Activated CD8-positive, alpha-beta T cell treated with anti-CD3 and anti-CD28 coated beads for 36 hours (primary cell): Measurements from ENCODE around the gene PSMB11. TPM values are rescaled to one million over a fixed set of nuclear protein-coding genes. Genes with fewer than 3 reads are reported as not detected.
A peak's percentile ranks its signal among the peaks of the same experiment; 100 is the strongest.

Experiments used
- ATAC-seq: fragments of 200-7000 bp; cut with Tn5 transposase; one replicate; pipeline ENCODE4 v1.10.0; 2021; ENCODE audit warnings: mild to moderate bottlenecking, moderate library complexity
- CTCF ChIA-PET: fragments of 350-600 bp; sonication (Branson Sonifier 250); formaldehyde crosslinking; loops from one replicate; lab custom pipeline; 2021; ENCODE audit warnings: antibody characterized with exemption; lab: Charles Lee
- POLR2A ChIA-PET: fragments of 350-600 bp; sonication (Branson Sonifier 250); formaldehyde crosslinking; loops from one replicate; lab custom pipeline; 2021; ENCODE audit warnings: antibody characterized with exemption; lab: Charles Lee
- DNase-seq: peaks from one replicate; pipeline ENCODE4 v3.0.0-alpha.2; 2020
- H3K27ac Mint-ChIP-seq: one replicate; pipeline ENCODE4 v1.8.0; 2021; ENCODE audit warnings: mild to moderate bottlenecking, mixed read lengths
- H3K27me3 Mint-ChIP-seq: one replicate; pipeline ENCODE4 v1.8.0; 2021; ENCODE audit warnings: mixed read lengths
- H3K36me3 Mint-ChIP-seq: one replicate; pipeline ENCODE4 v1.8.0; 2021; ENCODE audit warnings: low read depth, mixed read lengths
- H3K4me1 Mint-ChIP-seq: one replicate; pipeline ENCODE4 v1.8.0; 2021; ENCODE audit warnings: low read depth, mixed read lengths
- H3K4me3 Mint-ChIP-seq: one replicate; pipeline ENCODE4 v1.8.0; 2021; ENCODE audit warnings: mild to moderate bottlenecking, moderate library complexity, mixed read lengths
- H3K9me3 Mint-ChIP-seq: one replicate; pipeline ENCODE4 v1.8.0; 2021; ENCODE audit warnings: mixed read lengths
- intact Hi-C: fragments of 100-400 bp; cut with micrococcal nuclease; formaldehyde crosslinking; loops from one replicate; pipeline ENCODE4 v1.10.0; 2022
- total RNA-seq, 2 experiments: library from RNA; stranded (reverse); gene quantifications; one replicate each; pipeline ENCODE4 v1.2.3, GENCODE V29; 2021
- TF ChIP-seq, protein P1 (sequence below): fragments of 200-600 bp; IDR thresholded peaks from one replicate; pipeline ENCODE4 v1.8.0; 2022; ENCODE audit warnings: antibody characterized with exemption, mild to moderate bottlenecking

The PSMB11 gene
- total RNA-seq, 2 experiments from 2014 or later = not detected

DNA sequence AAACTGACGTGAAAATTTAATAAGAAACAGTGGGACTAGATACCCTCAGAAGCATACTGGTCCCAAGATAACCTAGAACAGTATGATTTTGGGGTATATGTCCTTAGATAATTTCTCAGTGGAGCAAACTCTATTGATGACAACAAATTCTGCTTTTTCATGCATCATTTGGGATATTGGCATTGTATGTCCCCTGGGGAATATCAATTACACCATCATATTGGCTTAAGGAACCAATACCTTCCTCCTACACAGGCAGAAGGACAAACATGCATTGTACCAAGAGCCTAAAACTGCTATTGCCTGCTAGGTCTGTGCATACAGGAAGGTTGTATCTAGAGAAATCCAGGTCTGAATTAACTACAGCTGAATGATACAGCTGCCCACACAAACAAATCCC, 32.9 kb downstream of the PSMB11 start:
- DNase-seq (no peak), ATAC-seq (no peak)
- Mint-ChIP-seq H3K36me3 (peaks cover 41% of the 10 kb centered on the region), H3K27ac (no peak overlapping the region), H3K9me3 (no peaks in the 10 kb centered on the region), H3K4me3 (no peak overlapping the region), H3K4me1 (peaks cover 20% of the 10 kb centered on the region), H3K27me3 (no peaks in the 10 kb centered on the region)
- ChIA-PET POLR2A (interaction anchor here (1.0 to 1.4 kb wide), 2 partner anchors 13 to 20 kb away, joined by 4 read pairs; partner anchors contain the start of genes ACIN1 and C14orf119), CTCF (interaction anchor here (1.0 to 9.8 kb wide), 7 partner anchors 12 to 111 kb away, joined by 3 to 196 read pairs (median 4); partner anchors contain the start of genes ACIN1, AJUBA, C14orf119 and CDH24)
- TF ChIP-seq, protein P1, sequence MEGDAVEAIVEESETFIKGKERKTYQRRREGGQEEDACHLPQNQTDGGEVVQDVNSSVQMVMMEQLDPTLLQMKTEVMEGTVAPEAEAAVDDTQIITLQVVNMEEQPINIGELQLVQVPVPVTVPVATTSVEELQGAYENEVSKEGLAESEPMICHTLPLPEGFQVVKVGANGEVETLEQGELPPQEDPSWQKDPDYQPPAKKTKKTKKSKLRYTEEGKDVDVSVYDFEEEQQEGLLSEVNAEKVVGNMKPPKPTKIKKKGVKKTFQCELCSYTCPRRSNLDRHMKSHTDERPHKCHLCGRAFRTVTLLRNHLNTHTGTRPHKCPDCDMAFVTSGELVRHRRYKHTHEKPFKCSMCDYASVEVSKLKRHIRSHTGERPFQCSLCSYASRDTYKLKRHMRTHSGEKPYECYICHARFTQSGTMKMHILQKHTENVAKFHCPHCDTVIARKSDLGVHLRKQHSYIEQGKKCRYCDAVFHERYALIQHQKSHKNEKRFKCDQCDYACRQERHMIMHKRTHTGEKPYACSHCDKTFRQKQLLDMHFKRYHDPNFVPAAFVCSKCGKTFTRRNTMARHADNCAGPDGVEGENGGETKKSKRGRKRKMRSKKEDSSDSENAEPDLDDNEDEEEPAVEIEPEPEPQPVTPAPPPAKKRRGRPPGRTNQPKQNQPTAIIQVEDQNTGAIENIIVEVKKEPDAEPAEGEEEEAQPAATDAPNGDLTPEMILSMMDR = no peak
- intact Hi-C loops = no loop called here

DNA sequence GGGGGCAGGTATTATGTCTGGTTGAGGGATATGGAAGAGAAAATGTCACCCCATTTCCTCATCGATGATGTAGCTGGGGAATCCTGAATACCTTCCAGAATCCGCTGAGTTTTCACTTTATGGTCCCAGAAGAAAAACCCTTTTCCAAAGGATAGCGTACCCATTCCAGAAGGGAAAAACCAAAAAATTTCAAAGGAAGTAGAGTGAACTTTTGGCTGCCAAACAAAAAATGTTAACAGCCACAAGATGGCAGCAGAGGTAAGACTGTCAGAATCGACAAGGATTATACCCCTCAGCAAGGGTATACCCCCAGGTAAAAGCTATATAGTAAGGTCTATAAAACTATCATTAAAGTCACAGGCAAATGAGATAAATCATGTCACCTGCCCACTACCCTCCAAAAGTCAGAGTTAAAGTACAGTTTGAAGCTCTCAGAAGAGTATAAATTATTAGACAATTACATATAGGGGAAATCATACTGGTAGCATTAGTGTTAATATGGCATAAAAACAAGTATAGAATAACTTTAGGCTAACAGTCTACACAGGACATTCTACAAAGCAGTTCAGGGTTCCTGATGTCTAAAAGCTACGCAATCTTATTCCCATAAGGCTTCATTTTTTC, 34.9 kb downstream of the PSMB11 start:
- DNase-seq (peak; percentile 39), ATAC-seq (peak; percentile 70)
- Mint-ChIP-seq H3K9me3 (no peaks in the 10 kb centered on the region), H3K4me3 (no peak overlapping the region), H3K36me3 (peaks cover 36% of the 10 kb centered on the region), H3K4me1 (peaks cover 9% of the 10 kb centered on the region), H3K27ac (no peak overlapping the region), H3K27me3 (no peaks in the 10 kb centered on the region)
- TF ChIP-seq, protein P1 = peak; percentile 70
- intact Hi-C loops = no loop called here
- ChIA-PET POLR2A (interaction anchor here (0.8 to 2.3 kb wide), 7 partner anchors 8 to 101 kb away, joined by 3 to 12 read pairs (median 3); partner anchors contain the start of genes ACIN1 and C14orf119), CTCF (interaction anchor here (0.5 to 9.8 kb wide), 44 partner anchors 12 to 402 kb away, joined by 3 to 196 read pairs (median 4); partner anchors contain the start of genes ACIN1, AJUBA, C14orf119 and CDH24)

DNA sequence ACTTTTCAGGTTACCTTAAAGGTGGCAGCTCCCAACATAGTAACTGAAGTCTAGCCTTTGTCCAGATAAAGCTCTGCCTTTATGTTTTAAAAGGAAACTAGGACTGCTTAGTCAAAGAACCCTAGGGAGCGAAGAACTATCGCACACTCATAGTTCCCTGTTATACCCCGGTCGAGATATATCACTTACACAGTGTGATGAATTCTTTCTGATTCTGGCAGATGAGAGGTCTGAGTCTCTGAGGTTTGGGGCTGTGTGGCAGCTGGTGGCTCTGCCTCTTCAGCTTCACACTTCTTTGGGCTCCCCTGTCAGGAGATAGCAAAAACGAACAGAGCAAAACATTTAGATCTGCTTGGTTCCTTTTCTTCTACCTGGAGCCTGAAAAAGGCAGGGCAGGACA, 36.0 kb downstream of the PSMB11 start:
- ChIA-PET CTCF (interaction anchor here (1.0 to 9.8 kb wide), 21 partner anchors 11 to 401 kb away, joined by 3 to 196 read pairs (median 10); partner anchors contain the start of genes ACIN1, AJUBA, C14orf119 and CDH24), POLR2A (interaction anchor here (1.1 to 2.3 kb wide), 3 partner anchors 12 to 17 kb away, joined by 3 to 12 read pairs (median 10); partner anchors contain the start of genes ACIN1 and C14orf119)
- Mint-ChIP-seq H3K4me3 (no peak overlapping the region), H3K9me3 (no peaks in the 10 kb centered on the region), H3K4me1 (peaks cover 5% of the 10 kb centered on the region), H3K27me3 (no peaks in the 10 kb centered on the region), H3K27ac (peak overlapping the region; percentile 30), H3K36me3 (peaks cover 35% of the 10 kb centered on the region)
- no peak for DNase-seq
- no peak for ATAC-seq
- TF ChIP-seq, protein P1 = no peak
- intact Hi-C loops = no loop called here

DNA sequence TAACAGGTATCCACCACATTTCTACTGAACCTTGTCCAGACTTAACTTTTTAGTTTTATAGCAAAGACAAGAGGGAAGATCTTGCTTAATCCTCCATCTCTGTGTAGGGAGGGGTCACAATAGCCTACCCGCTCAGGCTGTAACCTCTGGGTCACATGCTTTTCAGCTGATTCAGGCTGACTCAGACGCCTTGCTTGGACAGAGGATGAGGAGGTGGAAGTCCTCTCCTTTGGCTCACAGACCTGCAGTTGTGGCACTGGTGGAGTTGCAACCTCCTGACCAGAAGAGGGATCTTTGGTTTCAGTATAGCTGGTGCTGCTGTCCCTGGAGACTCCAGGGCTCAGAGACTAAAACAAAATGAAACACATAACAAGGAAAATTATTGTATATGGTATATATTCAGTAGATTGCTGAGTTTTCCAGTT, 36.7 kb downstream of the PSMB11 start:
- H3K27me3 Mint-ChIP-seq = no peaks in the 10 kb centered on the region
- peaks cover 5% of the 10 kb centered on the region for H3K4me1 Mint-ChIP-seq
- ChIA-PET CTCF (interaction anchor here (0.7 to 9.8 kb wide), 10 partner anchors 10 to 107 kb away, joined by 3 to 196 read pairs (median 34); partner anchors contain the start of genes ACIN1, AJUBA, C14orf119 and CDH24), POLR2A (interaction anchor here (2.2 kb wide), 1 partner anchor 16 kb away, joined by 12 read pairs; the partner anchor contains the start of genes ACIN1 and C14orf119)
- peak; percentile 37 for ATAC-seq
- peak overlapping the region; percentile 38 for H3K27ac Mint-ChIP-seq
- H3K9me3 Mint-ChIP-seq = no peaks in the 10 kb centered on the region
- H3K4me3 Mint-ChIP-seq = no peak overlapping the region
- H3K36me3 Mint-ChIP-seq = peaks cover 35% of the 10 kb centered on the region
- DNase-seq = no peak
- TF ChIP-seq, protein P1 = no peak
- intact Hi-C loops = no loop called here

DNA sequence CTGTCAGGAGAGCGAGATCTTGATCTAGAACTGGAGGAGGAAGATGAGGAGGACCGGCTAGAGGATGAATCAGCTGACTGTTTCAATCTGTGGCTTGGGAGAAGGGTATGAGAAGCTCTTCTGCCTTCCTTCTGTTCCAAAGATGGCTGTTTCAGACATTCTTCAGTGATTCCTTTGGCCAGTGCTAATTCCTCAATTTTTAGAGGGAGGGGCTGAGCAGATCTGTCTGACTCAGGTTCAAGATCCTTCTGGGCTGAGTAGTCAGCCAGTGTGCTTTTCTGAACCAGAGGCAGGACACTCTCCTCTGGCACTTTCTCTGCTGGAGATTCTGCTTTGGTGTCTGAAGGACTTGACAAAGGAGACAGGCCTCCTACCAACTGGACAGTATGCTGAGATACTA, 37.7 kb downstream of the PSMB11 start:
- Mint-ChIP-seq H3K4me1 (peaks cover 8% of the 10 kb centered on the region), H3K27me3 (no peaks in the 10 kb centered on the region), H3K4me3 (no peak overlapping the region), H3K36me3 (peaks cover 37% of the 10 kb centered on the region), H3K9me3 (no peaks in the 10 kb centered on the region), H3K27ac (peak overlapping the region; percentile 17)
- ChIA-PET CTCF (interaction anchor here (0.9 to 4.9 kb wide), 5 partner anchors 8 to 149 kb away, joined by 3 to 29 read pairs (median 4); no protein-coding TSS in a partner anchor), POLR2A (no interaction called here)
- no peak for ATAC-seq
- intact Hi-C loops = no loop called here
- no peak for DNase-seq
- TF ChIP-seq, protein P1 = no peak
